GM18951 (cell line): ENCODE results near the gene PRR18.

ENCODE experiments used
- POLR2A ChIP-seq: IDR thresholded peaks from 4 replicates; pipeline ENCODE4 v1.6.1; 2011; ENCODE audit warnings: mild to moderate bottlenecking; ENCODE audit not compliant: insufficient read length, insufficient read depth; ENCODE audit errors: extremely low read depth
- in situ Hi-C: fragments of 300-500 bp; cut with MboI; formaldehyde crosslinking; loops from one replicate; pipeline ENCODE4 v1.12.0; 2022; ENCODE audit warnings: low sequenced_read_pairs, mixed read lengths, inconsistent platforms; ENCODE audit not compliant: unreplicated experiment

The PRR18 gene

DNA sequence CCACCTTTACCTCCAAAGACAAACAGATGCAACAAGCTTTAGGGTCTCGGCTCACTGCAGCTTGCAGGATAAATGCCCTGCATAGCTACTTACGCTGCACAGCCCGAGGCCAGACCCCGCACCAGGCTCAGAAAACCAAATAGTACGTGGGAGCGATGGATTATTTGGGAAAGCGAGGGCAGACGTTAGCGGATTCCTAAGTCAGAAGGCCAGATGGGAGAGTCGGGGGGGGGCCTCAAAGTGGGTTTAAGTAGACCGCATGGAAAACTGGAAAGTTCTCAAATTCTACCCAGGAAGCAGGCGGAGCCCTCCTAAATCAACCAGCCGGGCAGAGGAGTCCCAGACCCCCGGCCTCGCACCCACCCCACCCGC lies 33.8 kb upstream of the PRR18 start:
- TF ChIP-seq POLR2A, result no peak
- in situ Hi-C loops, result no loop called here

DNA sequence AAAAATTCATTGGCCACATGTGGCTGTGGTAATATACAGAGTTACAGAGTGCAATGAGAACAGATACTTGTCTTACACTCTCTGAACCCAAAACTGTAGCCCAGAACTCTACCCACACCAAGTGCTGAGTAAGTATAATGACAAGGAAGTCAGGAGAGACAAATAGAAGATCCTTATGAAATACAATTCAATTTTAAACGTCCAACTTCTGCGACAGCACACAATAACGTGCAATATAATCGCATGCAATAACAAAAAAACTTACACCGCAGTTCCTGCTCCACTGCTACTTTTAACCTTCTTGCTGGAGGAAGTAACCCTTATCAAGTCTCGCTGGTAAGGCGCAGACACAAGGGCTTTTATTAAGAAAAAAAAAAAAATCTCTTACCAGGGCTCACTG lies 33.3 kb upstream of the PRR18 start:
- no peak for TF ChIP-seq POLR2A
- in situ Hi-C loops, result no loop called here

DNA sequence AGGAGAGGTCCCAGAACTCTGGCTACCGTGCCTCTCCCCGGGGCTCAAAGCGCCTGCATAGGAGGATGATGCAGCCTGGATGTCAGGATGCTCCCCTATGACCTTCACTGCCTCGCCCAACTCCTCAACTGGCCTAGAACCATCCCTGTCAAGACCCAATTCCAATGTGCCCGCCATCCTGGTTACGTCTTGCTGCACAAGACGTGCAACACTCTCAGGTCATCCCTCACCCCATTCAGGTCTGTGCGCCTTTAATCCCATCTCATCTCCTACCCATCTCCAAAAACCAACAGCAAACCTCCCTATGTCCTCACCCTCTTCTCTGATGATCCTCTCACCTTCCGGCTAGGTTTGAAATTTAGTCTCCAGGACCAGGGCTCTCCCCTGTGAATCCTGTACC lies 30.7 kb upstream of the PRR18 start:
- in situ Hi-C loops, result no loop called here
- TF ChIP-seq POLR2A, result no peak

DNA sequence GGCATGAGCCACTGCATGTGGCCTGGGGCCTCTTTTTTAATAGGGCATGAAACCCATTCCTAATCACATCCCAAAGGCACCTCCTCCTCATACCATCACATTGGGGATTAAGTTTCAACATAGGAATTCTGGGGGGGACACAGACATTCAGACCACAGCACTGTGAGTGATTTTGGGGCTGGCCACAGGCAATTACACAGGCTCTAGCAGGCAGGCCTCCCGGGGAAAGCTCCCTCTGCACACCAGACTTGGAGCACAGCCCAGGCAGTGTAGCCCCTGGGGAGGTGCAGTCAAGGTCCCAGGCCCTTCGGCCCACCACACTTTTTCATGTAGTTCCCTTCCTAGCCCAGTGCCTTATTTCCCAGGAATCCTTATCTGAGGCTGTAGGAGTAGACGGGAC lies 28.7 kb upstream of the PRR18 start:
- in situ Hi-C loops, result no loop called here
- TF ChIP-seq POLR2A, result no peak

DNA sequence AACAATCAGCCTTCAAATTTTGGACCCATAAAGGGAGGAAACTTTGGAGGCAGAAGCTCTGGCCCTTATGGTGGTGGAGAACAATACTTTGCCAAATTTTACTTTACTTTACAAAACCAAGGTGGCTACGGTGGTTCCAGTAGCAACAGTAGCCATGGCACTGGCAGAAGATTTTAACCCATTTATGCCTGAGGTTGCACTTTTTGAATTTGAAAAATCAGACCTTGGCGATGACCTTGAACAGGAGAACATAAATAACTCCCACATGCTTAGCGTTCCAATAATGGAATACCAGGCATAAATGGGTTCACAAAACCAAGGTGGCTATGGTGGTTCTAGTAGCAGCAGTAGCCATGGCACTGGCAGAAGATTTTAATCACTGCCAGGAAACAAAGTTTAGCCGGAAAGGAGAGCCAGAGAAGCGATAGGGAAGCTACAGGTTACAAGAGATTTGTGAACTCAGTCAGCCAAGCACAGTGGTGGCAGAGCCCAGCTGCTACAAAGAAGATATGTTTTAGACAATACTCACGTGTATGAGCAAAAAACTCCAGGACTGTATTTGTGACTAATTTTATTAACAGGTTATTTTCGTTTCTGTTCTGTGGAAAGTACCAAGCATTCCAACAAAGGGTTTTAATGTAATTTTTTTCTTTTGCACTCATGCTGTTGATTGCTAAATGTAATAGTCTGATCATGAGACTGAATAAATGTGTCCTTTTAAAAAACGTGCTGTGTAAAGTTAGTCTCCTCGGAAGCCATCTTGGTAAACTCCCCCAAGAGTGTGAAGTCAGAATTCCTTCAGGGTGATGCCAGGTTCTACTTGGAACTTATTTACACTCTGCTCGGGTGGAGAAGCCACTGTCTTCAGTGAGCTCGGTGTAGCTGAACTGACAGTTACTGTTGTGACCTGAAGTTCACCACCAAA lies 27.4 kb upstream of the PRR18 start:
- in situ Hi-C loops, result no loop called here
- TF ChIP-seq POLR2A, result no peak

DNA sequence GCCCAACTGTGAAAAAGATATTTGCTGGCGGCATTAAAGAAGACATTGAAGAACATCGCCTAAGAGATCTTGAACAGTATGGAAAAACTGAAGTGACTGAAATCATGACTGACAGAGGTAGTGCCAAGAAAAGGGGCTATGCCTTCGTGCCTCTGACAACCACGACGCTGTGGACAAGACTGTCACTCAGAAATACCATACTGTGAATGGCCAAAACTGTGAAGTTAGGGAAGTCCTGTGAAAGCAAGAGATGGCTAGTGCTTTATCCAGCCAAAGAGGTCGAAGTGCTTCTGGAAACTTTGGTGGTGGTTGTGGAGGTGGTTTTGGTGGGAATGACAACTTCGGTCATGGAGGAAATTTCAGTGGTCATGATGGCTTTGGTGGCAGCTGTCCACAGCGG lies 26.7 kb upstream of the PRR18 start:
- in situ Hi-C loops, result no loop called here
- TF ChIP-seq POLR2A, result no peak

DNA sequence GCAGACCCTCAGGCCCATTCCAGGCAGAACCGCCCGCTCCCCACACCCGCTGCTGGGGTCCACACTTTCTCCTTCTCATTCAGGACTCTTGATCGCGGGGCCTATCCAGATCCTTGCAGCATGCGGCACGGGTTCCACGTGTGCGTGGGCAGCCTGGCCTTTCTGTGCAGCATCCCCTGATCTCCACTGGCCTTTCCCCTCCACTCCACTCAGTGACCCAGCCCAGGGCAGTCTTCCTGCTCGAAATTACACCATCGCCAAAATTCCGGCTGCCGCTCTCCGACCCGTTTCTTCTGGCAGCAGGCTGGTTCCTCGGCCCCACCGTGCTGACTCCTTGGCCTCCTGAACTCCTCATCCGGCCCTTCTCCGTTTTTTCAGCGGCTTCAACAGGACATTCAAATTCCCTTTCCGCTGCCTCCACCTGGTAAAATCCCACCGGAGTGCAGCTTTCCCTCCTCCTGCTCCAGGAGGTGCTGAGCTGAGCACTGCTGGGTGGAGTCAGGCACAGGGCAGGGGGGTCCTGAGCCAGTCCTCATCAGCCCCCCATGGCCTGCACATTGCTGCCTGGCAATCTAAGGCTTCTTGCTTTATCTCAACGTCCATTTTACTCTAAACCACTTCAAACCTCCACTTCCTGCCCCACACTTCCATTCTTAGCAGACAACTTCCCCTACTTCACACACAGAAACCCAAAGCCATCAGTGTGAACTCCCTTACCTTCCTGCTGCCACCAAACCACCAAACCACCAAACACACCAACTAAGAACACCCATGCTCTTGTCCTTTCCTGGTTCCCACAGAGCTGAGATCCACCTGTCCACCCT lies 25.2 kb upstream of the PRR18 start:
- peak; percentile 37 for TF ChIP-seq POLR2A
- in situ Hi-C loops, result no loop called here

DNA sequence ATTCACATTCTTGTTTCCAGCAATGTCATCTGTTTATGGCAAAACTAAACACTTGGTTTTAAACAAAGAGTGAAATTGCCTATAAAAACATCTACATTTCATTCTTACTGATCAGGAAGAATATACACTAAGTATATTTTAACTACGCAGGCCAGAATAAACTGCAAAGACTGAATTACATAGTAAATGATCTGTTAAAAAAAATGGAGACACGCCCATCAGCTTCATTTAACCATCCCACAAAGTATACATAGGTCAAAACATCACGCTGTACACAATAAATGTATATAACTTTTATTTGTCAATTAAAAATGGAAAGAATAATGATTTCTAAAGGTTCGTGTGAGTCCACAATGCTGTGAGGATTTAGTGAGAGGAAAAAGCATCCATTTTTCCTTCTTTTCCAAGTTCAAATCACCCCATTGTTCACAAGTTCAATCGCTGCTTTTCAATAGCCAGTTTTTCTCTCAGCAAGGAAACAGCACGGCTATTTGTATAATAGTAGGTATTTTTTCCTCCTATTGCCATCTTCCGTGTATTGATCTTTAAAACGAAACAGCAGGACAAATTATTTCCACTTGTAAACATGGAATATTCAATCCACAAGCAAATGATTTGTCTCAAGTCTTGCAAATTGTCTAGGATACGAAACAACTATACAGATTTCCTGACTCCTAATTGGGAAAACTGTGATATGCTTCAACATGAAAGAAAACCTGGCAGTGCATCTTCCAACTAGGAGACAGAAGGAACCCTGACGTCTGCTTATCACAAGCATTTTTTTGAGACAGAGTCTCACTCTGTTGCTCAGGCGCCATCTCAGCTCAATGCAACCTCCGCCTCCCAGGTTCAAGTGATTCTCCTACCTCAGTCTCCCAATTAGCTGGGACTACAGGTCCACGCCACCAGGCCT lies 23.6 kb upstream of the PRR18 start:
- no peak for TF ChIP-seq POLR2A
- in situ Hi-C loops, result no loop called here

DNA sequence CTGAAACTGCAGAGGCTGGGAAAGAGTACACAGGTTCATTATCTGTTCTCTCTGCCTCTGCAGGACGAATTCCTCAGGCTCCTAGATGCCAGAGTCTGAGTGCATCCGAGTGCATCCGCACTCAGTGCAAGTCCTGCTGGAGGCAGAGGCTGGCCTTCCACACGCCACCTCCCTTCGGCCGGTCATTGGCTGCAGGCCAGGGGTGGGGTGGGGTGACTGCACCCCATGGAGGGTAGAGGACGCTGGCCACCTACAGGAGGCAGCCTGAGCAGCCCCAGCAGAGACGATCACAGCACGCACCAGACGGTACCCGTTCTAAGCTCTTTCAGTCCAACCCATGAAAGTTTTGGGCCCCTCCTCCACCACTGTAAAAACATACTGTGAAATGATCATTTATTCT lies 22.4 kb upstream of the PRR18 start:
- in situ Hi-C loops, result no loop called here

DNA sequence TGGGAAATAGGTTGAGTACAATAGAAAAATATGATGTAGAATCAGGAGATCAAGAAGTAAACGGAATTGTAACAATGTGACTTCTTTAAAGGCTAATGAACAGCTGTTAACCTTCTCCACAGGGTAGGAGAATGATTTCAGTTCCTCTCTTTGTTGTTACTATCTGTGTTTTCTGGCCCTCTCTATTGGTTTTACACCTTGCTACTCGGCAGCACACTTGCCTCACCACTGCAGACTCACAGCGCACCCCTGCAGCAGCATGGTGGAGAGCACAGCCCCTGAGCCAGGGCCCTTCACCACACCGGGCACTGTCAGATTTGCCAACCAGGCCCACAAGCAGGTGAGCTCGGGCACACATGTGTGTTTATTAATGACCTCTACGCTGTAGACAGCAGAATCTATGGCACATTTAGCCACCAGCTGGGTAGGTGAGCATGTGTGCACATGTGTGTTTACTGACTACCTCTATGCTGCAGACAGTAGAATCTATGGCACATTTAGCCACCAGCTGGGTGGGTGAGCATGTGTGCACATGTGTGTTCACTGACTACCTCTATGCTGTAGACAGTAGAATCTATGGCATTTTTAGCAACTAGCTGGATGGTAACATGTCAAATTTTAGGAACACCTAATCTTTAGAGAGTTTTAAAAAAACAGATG lies 17.3 kb upstream of the PRR18 start:
- in situ Hi-C loops, result no loop called here
- no peak for TF ChIP-seq POLR2A

More for the DNA sequence above, 22.4 kb upstream of the PRR18 start:
- TF ChIP-seq POLR2A, result no peak

DNA sequence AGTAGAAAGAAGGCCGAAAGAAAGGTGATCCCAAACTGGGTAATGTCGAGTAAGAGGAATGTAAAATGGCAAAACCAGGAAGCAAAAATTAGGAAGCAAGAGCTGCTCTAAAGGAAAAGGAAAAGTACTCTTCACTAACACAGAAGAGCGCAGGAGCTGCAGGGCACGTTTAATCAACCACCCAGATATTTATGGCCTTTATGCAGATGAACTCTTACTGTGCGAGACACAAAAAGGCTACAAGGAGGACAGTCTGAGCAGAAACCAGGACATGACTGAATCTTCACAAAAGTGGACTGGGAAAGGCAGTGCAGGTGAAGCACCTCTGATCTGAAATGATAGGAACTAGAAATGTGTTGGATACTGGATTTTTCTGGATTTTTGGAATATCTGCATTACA lies 15.2 kb upstream of the PRR18 start:
- TF ChIP-seq POLR2A, result no peak
- in situ Hi-C loops, result no loop called here
